H1 (cell line): Measurements from ENCODE around the gene TRAF6. TPM values are rescaled to one million over a fixed set of nuclear protein-coding genes. Genes with fewer than 3 reads are reported as not detected.

Source experiments
- CTCF ChIA-PET: fragments of 300-600 bp; sonication (Branson Sonifier 250); formaldehyde crosslinking; loops from one replicate; lab custom pipeline; 2021; ENCODE audit not compliant: partially characterized antibody; lab: Charles Lee
- POLR2A ChIA-PET: fragments of 300-600 bp; sonication (Branson Sonifier 250); formaldehyde crosslinking; loops from one replicate; lab custom pipeline; 2021; ENCODE audit warnings: inconsistent platforms; ENCODE audit not compliant: partially characterized antibody; lab: Charles Lee
- DNase-seq, 2 experiments: peaks; one replicate each; pipeline versions ENCODE4 v3.0.0 to v3.0.0-alpha.2; 2010 to 2022; ENCODE audit warnings: low spot score in 2 of 2, low read depth in 1 of 2, mixed read lengths in 1 of 2
- FAIRE-seq: peaks from 2 replicates; lab custom pipeline; 2011; peaks lifted over from hg19 to GRCh38; lab: Jason Lieb, UNC
- H2AFZ ChIP-seq: 2 replicates; pipeline ENCODE4 v1.8.1; 2012; ENCODE audit warnings: low read length, inconsistent platforms
- H2AK5ac ChIP-seq: 2 replicates; pipeline ENCODE4 v1.6.1; 2013; ENCODE audit warnings: low read depth, low read length
- H2BK120ac ChIP-seq: replicated peaks from 2 replicates; pipeline ENCODE3; 2013; ENCODE audit warnings: low read depth, low read length, inconsistent platforms
- H2BK12ac ChIP-seq: 2 replicates; pipeline ENCODE4 v1.6.1; 2013; ENCODE audit warnings: low read depth, low read length
- H2BK15ac ChIP-seq: 2 replicates; pipeline ENCODE4 v1.6.1; 2013; ENCODE audit warnings: low read length
- H2BK20ac ChIP-seq: 2 replicates; pipeline ENCODE4 v1.6.1; 2013; ENCODE audit warnings: low read length
- H2BK5ac ChIP-seq: 2 replicates; pipeline ENCODE4 v1.6.1; 2013; ENCODE audit warnings: low read depth, low read length
- H3K14ac ChIP-seq: 2 replicates; pipeline ENCODE4 v1.6.1; 2013; ENCODE audit warnings: inconsistent platforms; ENCODE audit not compliant: insufficient read length
- H3K18ac ChIP-seq: 2 replicates; pipeline ENCODE4 v1.6.1; 2013; ENCODE audit warnings: low read length; ENCODE audit errors: extremely low read depth
- H3K23ac ChIP-seq: 2 replicates; pipeline ENCODE4 v1.6.1; 2013; ENCODE audit warnings: inconsistent platforms; ENCODE audit not compliant: insufficient read length
- H3K23me2 ChIP-seq: 2 replicates; pipeline ENCODE4 v1.6.1; 2013; ENCODE audit warnings: low read depth, low read length
- H3K27ac ChIP-seq: 2 replicates; pipeline ENCODE4 v1.6.1; 2011; ENCODE audit warnings: low read depth, low read length, inconsistent platforms
- H3K27me3 ChIP-seq, 4 experiments: replicated peaks in 1 of 4; 1 replicate in 1 of 4; 2 replicates in 3 of 4; pipeline versions ENCODE4 v1.6.1 to v1.8.1; 2011 to 2013; ENCODE audit warnings: low read length in 3 of 4, mild to moderate bottlenecking in 3 of 4, inconsistent platforms in 2 of 4, mixed read lengths in 2 of 4, moderate library complexity in 1 of 4; ENCODE audit not compliant: control insufficient read depth in 3 of 4, insufficient read depth in 3 of 4; ENCODE audit errors: extremely low read depth in 1 of 4
- H3K36me3 ChIP-seq, 4 experiments: 2 replicates each; pipeline versions ENCODE4 v1.6.1 to v1.8.1; 2011 to 2013; ENCODE audit warnings: mild to moderate bottlenecking in 4 of 4, low read length in 3 of 4, moderate library complexity in 2 of 4, control low read depth in 1 of 4, inconsistent platforms in 1 of 4; ENCODE audit not compliant: insufficient read depth in 4 of 4, control insufficient read depth in 2 of 4
- H3K4ac ChIP-seq: replicated peaks from 2 replicates; pipeline ENCODE3; 2013; ENCODE audit warnings: low read length, low read depth, mixed read lengths, inconsistent platforms; ENCODE audit not compliant: insufficient read length
- H3K4me1 ChIP-seq, 4 experiments: replicated peaks in 1 of 4; 1 replicate in 1 of 4; 2 replicates in 3 of 4; pipeline versions ENCODE4 v1.6.1 to v1.8.1; 2011 to 2013; ENCODE audit warnings: low read length in 3 of 4, inconsistent platforms in 2 of 4, mixed read lengths in 1 of 4; ENCODE audit not compliant: insufficient read depth in 4 of 4, control insufficient read depth in 3 of 4
- H3K4me2 ChIP-seq, 2 experiments: 2 replicates each; pipeline versions ENCODE4 v1.6.1 to v1.8.1; 2011 to 2013; ENCODE audit warnings: low read depth in 2 of 2, low read length in 2 of 2, control low read depth in 1 of 2, inconsistent platforms in 1 of 2, mild to moderate bottlenecking in 1 of 2; ENCODE audit not compliant: insufficient read depth in 1 of 2
- H3K4me3 ChIP-seq, 4 experiments: fragments of 200-600, 300-600 bp in 1 of 4; sonication (generic), shearing (Covaris generic), sonication (Bioruptor Twin) in 1 of 4; 2 replicates each; pipeline versions ENCODE4 v1.5.1 to v1.8.1; 2011 to 2016; ENCODE audit warnings: low read length in 4 of 4, low read depth in 3 of 4, control low read depth in 2 of 4, inconsistent platforms in 2 of 4, mild to moderate bottlenecking in 2 of 4, mixed read lengths in 1 of 4, moderate library complexity in 1 of 4; ENCODE audit not compliant: insufficient read depth in 2 of 4; ENCODE audit errors: extremely low read depth in 1 of 4
- H3K56ac ChIP-seq: replicated peaks from 2 replicates; pipeline ENCODE3; 2013; ENCODE audit warnings: low read depth, mild to moderate bottlenecking, mixed read lengths, low read length, inconsistent platforms; ENCODE audit not compliant: insufficient read length
- H3K79me1 ChIP-seq: 2 replicates; pipeline ENCODE4 v1.6.1; 2013; ENCODE audit warnings: low read depth, low read length, control low read depth
- H3K79me2 ChIP-seq, 2 experiments: 2 replicates each; pipeline versions ENCODE4 v1.6.1 to v1.8.1; 2012 to 2013; ENCODE audit warnings: low read length in 2 of 2, mild to moderate bottlenecking in 2 of 2, inconsistent platforms in 1 of 2; ENCODE audit not compliant: insufficient read depth in 2 of 2, control insufficient read depth in 1 of 2
- H3K9ac ChIP-seq, 4 experiments: replicated peaks in 1 of 4; 1 replicate in 1 of 4; 2 replicates in 3 of 4; pipeline versions ENCODE4 v1.6.1 to v1.8.1; 2011 to 2013; ENCODE audit warnings: low read depth in 3 of 4, low read length in 3 of 4, control low read depth in 2 of 4, mild to moderate bottlenecking in 2 of 4, moderate library complexity in 2 of 4, inconsistent platforms in 1 of 4; ENCODE audit errors: extremely low read depth in 1 of 4
- H3K9me3 ChIP-seq, 2 experiments: 2 replicates each; pipeline versions ENCODE4 v1.6.1 to v1.8.1; 2012 to 2013; ENCODE audit warnings: mild to moderate bottlenecking in 2 of 2, moderate library complexity in 2 of 2, control low read depth in 1 of 2, inconsistent platforms in 1 of 2, low read depth in 1 of 2, low read length in 1 of 2, mixed read lengths in 1 of 2; ENCODE audit not compliant: insufficient read depth in 2 of 2
- H4K20me1 ChIP-seq, 2 experiments: replicated peaks in 1 of 2; 2 replicates each; pipeline versions ENCODE3 to v1.8.1; 2011 to 2013; ENCODE audit warnings: inconsistent platforms in 2 of 2, low read length in 2 of 2, mild to moderate bottlenecking in 1 of 2; ENCODE audit not compliant: insufficient read depth in 2 of 2, control insufficient read depth in 1 of 2
- H4K5ac ChIP-seq: 2 replicates; pipeline ENCODE4 v1.6.1; 2013; ENCODE audit warnings: low read length, low read depth, mixed read lengths, inconsistent platforms; ENCODE audit not compliant: insufficient read length
- H4K8ac ChIP-seq: 2 replicates; pipeline ENCODE4 v1.8.0; 2013; ENCODE audit warnings: mild to moderate bottlenecking, moderate library complexity, low read length, inconsistent platforms; ENCODE audit not compliant: insufficient read depth; ENCODE audit errors: extremely low read depth
- H4K91ac ChIP-seq: replicated peaks from 2 replicates; pipeline ENCODE3; 2013; ENCODE audit warnings: low read length, mixed read lengths, inconsistent platforms; ENCODE audit not compliant: insufficient read length
- CEBPB ChIP-seq: IDR thresholded peaks from 2 replicates; pipeline ENCODE4 v1.6.1; 2012; ENCODE audit warnings: low read depth, low read length
- CHD2 ChIP-seq: IDR thresholded peaks from 2 replicates; pipeline ENCODE4 v1.6.1; 2012; ENCODE audit warnings: low read length, improper control_type of control experiment
- E2F6 ChIP-seq: IDR thresholded peaks from 2 replicates; pipeline ENCODE4 v1.6.1; 2012; ENCODE audit warnings: inconsistent platforms
- EP300 ChIP-seq, 2 experiments: IDR thresholded peaks; 1 replicate in 1 of 2; 2 replicates in 1 of 2; pipeline ENCODE4 v1.6.1; 2011 to 2012; ENCODE audit warnings: low read depth in 2 of 2, low read length in 2 of 2, mild to moderate bottlenecking in 2 of 2, borderline replicate concordance in 1 of 2, inconsistent platforms in 1 of 2, moderate library complexity in 1 of 2
- WGBS, 2 experiments: shearing (Covaris generic) in 1 of 2; methylation state at CpG; one replicate each; pipeline versions ENCODE4 v1.1.6 to v1.1.7; 2013 to 2015; ENCODE audit warnings: low lambda C conversion rate in 2 of 2, mixed read lengths in 2 of 2, inconsistent platforms in 1 of 2, low coverage in 1 of 2, missing lambda C conversion rate in 1 of 2; ENCODE audit not compliant: insufficient replicate concordance in 2 of 2, insufficient coverage in 1 of 2, insufficient read length in 1 of 2; ENCODE audit errors: extremely low coverage in 1 of 2, missing lambda C conversion rate in 1 of 2; 5-methylcytosine and 5-hydroxymethylcytosine counted together
- polyA plus RNA-seq, 7 experiments: library from polyadenylated mRNA; depleted of rRNA in 3 of 7; stranded (reverse) in 5 of 7; unstranded in 2 of 7; fragments of >200 nt in 5 of 7; fragments of 200-250 nt in 2 of 7; gene quantifications; 1 replicate in 5 of 7; 2 replicates in 1 of 7; 4 replicates in 1 of 7; pipeline versions ENCODE4 v1.2.1 to v1.2.3, GENCODE V29; 2011 to 2013; ENCODE audit warnings: missing spikeins in 2 of 7, mixed read lengths in 2 of 7
- total RNA-seq: library from RNA; stranded (reverse); fragmentation: NEBNext Ultra II Directional; extraction: Animal tissue kit (Norgen Biotek cat#: 25700); gene quantifications from 2 replicates; pipeline ENCODE4 v1.2.1, GENCODE V29; 2021

The TRAF6 gene
- total and polyA plus RNA-seq, 2 of the 8 experiments (the other 6 are each of a cell fraction or from before 2014, with no cell fraction given) = 4.6 to 8.8 TPM

GRCh38 chr11:36507824-36508489, 2.1 kb downstream of the TRAF6 start:
- Histone ChIP-seq H2BK20ac (no peak overlapping the region), H3K23me2 (peaks cover 2% of the 10 kb centered on the region; the same call in 1 of the 2 replicates), H2BK15ac (no peak overlapping the region), H3K4me3 (no peak overlapping the region), H3K56ac (no peak overlapping the region), H3K36me3 (no peaks in the 10 kb centered on the region), H2AK5ac (no peak overlapping the region), H3K79me2 (0 out of 4 replicates have a peak, but pooled peaks cover 0 to 6% of the 10 kb centered on the region in 2 experiments), H4K8ac (no peak overlapping the region), H4K5ac (no peak overlapping the region), H2AFZ (no peak overlapping the region), H3K9me3 (no peaks in the 10 kb centered on the region), H2BK120ac (no peak overlapping the region), H3K4ac (no peak overlapping the region), H4K20me1 (peaks cover 0 to 9% of the 10 kb centered on the region in 2 experiments), H3K4me2 (peak overlapping the region in 1 of 2 experiments; percentile 53; a peak in 1 of 4 replicates), H3K14ac (no peak overlapping the region), H3K27me3 (no peaks in the 10 kb centered on the region; a peak in 2 of 7 replicates), H3K4me1 (no peaks in the 10 kb centered on the region; a peak in 2 of 7 replicates), H3K9ac (no peak overlapping the region), H3K18ac (no peak overlapping the region), H3K79me1 (no peaks in the 10 kb centered on the region; the same call in 1 of the 2 replicates), H4K91ac (no peak overlapping the region), H2BK5ac (no peak overlapping the region), H3K27ac (no peak overlapping the region), H2BK12ac (no peak overlapping the region), H3K23ac (no peak overlapping the region)
- POLR2A ChIA-PET = interaction anchor here (1.2 kb wide), 1 partner anchor 8 kb away, joined by 3 read pairs; no protein-coding TSS in a partner anchor
- CTCF ChIA-PET = interaction anchor here (0.9 to 1.8 kb wide), 5 partner anchors 10 to 29 kb away, joined by 3 to 8 read pairs (median 5); no protein-coding TSS in a partner anchor
- DNase-seq = no peak
- WGBS, 2 experiments = 90% methylated on average over 7 of the region's 7 CpGs; no CpG with 5 or more reads in 1 of the 2 experiments
- no peak for FAIRE-seq
- no peak for TF ChIP-seq E2F6
- TF ChIP-seq CHD2 = no peak
- TF ChIP-seq CEBPB = peak; percentile 15; the same call in 1 of the 2 replicates
- TF ChIP-seq EP300 (IDR thresholded peaks at IDR 0.05; ENCODE audit: borderline replicate concordance in 1 of 2, low read depth in 2 of 2, low read length in 2 of 2) = no peak
